GM21576 (cell line): ENCODE measurements around the gene CD46.

Experiments
- ATAC-seq: cut with Tn5 transposase; IDR thresholded peaks from one replicate; pipeline ENCODE4 v1.9.1; 2021; ENCODE audit warnings: mild to moderate bottlenecking, moderate library complexity; ENCODE audit not compliant: unreplicated experiment

The CD46 gene

GRCh38 chr1:207812778-207813511 is 61.1 kb downstream of the CD46 start:
- ATAC-seq: no peak

- ATAC-seq: no peak
Observed at GRCh38 chr1:207813512-207813881, 61.6 kb downstream of the CD46 start.

GRCh38 chr1:207813946-207814345 is 62.1 kb downstream of the CD46 start:
- ATAC-seq: no peak

DNA sequence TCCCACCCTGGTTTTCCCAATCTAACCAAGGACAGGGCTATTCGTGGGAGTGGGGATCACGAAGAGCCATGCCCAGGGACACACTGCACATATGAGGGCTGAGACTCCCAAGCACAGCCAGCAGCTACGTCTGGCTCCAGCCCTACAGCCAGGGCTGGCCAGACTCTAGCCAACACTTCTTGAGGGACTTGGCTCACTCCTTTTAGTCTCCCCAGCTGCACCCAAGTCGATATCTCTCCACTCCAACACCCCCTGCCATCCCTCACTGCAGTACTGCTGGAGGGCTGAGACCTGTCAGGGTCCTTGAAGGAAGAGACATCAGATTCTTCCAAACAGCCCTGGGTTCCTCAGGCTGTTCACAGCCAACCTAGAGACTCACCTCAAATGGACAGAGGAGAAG is 62.6 kb downstream of the CD46 start:
- no peak for ATAC-seq

DNA sequence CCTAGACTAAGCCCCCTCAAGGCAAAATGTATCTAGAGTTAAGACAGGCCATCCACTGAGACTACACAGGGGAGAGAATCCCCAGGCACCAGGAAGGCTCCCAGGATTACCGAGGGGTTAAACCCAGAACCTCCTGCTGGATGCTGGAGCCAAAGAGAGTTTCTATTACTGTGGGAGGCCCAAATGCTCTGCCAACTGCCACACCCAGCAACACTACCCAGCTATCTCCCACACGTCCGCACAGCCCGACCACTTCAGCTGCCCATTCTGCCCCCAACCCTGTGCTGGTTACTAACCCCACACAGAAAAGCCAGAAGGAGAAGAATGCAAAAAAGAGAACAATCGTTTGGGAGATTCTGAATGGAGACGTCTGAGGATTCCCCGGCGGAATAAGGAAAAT is 63.6 kb downstream of the CD46 start:
- ATAC-seq: no peak

DNA sequence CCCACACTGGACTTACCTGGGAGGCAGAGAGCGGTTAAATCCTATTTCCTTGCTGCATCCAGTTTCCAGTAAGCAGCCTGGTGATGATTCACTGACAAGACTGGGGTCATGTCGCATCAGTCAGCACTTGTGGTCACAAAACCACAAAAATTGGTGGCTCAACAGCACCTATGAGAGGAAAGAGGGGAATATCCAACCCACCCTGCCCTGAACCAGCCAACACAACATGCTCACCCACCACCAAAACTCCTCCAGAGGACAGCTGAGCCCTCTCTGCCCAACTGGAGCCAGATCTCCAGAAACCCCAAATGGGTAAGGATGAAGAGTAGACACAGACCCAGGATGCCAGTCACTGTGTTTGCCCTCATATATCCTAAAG is 64.0 kb downstream of the CD46 start:
- no peak for ATAC-seq

GRCh38 chr1:207817166-207817565 is 65.3 kb downstream of the CD46 start:
- ATAC-seq: no peak

GRCh38 chr1:207817778-207818751 is 66.2 kb downstream of the CD46 start:
- no peak for ATAC-seq

- no peak for ATAC-seq
Observed at GRCh38 chr1:207818971-207819451, 67.2 kb downstream of the CD46 start.

DNA sequence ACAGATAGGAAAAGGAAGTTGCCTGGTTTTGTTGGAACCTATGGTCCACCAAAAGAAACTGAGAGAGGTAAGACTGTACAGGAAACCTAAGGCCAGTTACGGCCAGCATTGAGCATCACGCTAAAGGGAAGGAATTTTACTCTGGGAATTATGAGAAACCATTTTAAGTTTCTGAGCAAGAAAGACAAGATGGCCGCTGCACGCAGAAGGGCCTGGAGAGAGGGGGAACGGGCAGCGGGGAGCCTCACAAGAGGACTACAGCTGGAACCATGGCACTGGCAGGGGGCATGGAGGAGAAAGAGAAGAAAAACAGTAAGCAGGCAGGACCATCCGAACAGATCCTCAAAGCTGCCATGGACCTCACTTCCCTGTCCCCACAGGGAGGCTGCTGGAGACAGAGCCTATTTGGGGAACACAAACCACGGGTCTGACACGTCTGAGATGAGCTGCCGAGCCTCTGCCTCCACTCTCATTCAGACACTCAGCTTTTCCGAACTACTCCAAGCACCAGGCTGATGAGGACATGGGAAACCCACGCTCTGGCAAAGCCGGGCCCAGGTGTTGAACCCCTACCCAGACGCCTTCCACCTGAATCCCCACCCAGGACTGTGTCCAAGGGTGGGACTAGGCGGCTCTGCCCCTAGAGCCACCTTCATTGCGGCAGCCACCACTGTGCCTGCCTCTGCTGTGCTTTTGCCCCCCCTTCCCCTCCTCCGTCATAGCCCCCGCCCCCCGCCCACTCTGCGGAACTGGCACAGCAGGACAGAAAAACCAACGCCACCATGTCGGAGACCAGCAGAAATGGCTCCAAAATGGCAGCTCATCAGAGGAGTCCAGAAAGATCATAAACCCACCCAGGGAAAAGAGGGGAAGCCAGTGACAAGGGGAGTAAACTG is 69.0 kb downstream of the CD46 start:
- ATAC-seq: no peak

GRCh38 chr1:207821464-207822045 is 69.7 kb downstream of the CD46 start:
- no peak for ATAC-seq

- peak; percentile 35 for ATAC-seq
Observed at GRCh38 chr1:207822124-207822601, 70.3 kb downstream of the CD46 start.

DNA sequence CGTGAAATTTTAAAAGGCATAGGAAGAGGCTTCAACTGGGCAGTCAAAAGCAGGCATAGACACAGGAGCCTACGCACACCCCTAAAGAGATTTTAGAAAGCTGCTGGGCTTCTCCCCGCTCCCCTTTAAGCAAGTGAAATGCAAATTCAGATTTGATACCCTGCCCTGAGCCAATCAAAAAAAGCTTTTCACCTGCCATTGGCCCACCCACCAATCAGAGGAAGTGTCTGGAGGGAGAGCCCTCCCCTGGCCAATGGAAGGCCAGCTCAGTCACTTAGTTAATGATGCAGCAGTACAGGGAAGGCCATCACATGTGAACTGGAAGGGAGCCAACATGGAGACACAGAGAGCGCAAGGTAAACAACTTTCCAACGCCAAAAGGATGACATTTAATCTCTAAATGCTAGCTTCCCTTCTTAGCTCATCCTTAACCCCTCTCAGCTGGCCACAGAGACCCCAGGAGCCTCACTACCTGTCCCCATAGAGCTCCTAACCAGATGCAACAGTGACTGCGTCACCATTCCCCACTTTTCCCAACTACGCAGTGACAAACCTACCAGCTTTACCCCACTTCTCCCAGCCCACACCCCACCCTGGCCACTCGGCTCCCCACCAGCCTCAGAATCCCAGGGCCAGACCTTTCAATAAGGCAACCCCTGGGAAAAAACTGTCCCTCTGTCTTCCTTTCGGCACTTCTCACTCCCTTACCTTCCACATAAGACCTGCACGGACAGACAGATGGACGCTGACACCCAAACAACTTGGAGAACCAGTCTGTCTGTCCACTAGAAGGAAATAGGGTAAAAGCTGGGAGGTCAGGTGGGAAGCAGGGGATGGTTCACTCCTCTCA is 71.0 kb downstream of the CD46 start:
- peak; percentile 62 for ATAC-seq

GRCh38 chr1:207823531-207823879 is 71.7 kb downstream of the CD46 start:
- ATAC-seq: no peak

DNA sequence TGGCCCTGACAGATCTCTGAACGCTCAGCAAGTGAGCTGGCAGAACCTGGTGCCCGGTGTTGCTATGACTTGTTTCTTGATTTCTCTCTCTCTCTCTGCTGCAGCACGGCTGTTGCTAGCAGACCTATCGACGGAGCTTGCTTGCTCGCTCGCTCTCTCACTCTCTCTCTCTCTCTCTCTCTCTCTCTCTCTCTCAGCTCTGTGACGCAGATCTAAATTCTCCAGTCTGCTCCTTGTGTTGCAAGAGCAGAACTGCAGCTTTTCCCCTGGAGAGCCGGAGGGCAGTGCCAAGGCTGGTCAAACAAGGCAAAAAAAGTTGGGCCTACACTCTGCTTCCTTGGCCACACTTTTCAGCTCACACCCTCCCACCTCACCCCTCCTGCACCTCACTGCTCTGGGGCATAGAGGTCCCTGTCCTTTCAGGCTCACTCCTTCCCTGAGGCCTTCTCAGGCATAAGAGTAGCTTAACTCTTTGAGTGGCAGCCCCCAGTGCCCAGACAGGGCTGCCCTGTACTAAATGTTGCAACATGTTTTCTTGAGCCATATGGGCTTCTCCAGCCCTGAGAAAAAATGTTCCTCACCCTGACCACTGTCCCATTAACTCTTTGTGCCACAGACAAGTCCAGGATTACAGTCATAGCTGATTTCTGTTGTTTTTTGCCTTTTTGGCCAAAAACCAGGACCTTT is 72.2 kb downstream of the CD46 start:
- peak; percentile 14 for ATAC-seq

DNA sequence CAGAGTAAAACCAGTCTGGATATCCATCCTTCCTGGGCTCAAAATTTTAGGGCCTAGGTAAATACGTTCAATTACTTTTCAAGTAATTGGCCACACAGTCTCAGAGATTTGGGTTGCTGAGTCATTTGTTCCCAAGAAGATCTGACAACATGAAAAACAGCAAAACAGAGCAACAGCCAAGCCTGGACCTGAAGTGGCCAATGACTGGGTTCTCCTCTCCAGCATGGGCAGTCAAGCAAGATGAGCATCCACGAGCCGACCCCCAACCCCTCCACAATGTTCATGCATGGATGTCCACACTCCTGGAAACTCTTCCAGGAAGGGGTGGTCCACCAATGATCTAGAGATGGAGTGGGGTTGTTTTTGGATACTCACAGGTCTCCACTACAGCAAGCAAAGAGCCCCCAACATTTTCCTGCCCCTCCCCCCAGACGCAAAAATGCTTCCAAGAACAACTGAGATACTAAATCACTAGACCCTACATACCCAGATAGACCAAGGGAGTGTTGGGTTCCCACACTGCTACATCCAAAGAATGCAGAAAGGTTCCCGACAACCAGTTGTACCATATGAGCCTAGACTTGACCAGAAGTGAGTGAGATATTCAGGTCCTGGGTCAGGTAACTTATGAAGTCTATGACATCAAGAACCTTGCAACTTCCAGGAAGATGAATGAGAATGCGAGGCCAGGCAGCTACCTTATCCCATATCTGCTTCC is 73.0 kb downstream of the CD46 start:
- no peak for ATAC-seq

- ATAC-seq: no peak
Observed at GRCh38 chr1:207825409-207825695, 73.5 kb downstream of the CD46 start.

DNA sequence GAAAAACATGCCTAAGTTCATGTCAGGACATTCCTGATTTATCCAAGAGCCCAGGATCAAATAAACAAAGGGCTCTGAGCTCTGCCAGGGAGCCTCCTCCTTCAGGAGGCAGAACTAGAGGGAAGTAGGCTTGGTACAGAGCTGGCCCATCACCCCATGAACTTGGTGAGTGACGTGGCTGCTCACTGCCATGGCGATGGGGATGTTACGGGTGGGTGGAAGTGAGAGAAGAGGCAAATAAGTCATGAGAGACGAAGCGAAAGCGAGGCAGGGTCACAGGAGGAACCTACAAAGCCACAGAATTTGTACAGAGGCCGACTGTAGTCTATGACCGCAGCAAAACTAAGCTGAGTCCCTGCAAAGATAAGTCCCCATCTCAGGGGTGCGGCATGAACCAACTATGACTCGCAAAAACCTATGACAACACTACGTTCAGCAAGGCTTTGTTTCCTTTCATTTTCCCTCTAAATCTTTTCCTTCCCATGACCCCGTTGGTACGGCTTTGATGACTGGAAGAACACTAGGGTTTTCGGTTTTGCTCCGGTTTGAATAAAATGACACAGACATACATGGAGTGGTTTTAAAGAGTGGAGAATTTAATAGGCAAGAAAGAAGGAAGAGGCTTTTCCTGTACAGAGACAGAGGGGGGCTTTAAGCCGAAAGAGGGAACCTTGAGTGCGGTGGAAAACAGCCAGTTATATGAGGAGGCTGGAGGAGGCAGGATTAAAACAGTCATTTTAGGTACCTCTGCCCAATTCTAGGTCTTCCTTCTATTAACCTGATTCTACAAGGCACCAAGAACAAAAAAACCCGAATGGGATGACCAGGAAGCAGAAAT is 74.1 kb downstream of the CD46 start:
- ATAC-seq: peak; percentile 61
